GM12892 (cell line): ENCODE results near the gene KCNG4.

ENCODE experiments used
- POLR2A ChIP-seq: IDR thresholded peaks from 2 replicates; pipeline ENCODE4 v1.6.1; 2011; ENCODE audit warnings: low read depth, low read length, control low read depth
- TAF1 ChIP-seq: IDR thresholded peaks from 2 replicates; pipeline ENCODE4 v1.6.1; 2011; ENCODE audit warnings: low read depth, mild to moderate bottlenecking, control low read depth, low read length, borderline replicate concordance

GRCh38 chr16:84175350-84176081, 64.3 kb downstream of the KCNG4 start:
- TF ChIP-seq POLR2A (no peak), TAF1 (no peak)
